GM18870 (cell line): ENCODE results near the gene ADAMTS17.

Source experiments
- ATAC-seq: cut with Tn5 transposase; IDR thresholded peaks from one replicate; pipeline ENCODE4 v1.9.1; 2021; ENCODE audit warnings: moderate library complexity; ENCODE audit not compliant: unreplicated experiment

ADAMTS17 gene

GRCh38 chr15:100143378-100143777, 198.4 kb downstream of the ADAMTS17 start:
- no peak for ATAC-seq

- no peak for ATAC-seq
These were observed 200.3 kb downstream of the ADAMTS17 start for GRCh38 chr15:100141311-100142001.

- no peak for ATAC-seq
These were observed 201.1 kb downstream of the ADAMTS17 start for GRCh38 chr15:100140527-100141308.

- no peak for ATAC-seq
These were observed 207.2 kb downstream of the ADAMTS17 start for GRCh38 chr15:100134586-100134985.

GRCh38 chr15:100134089-100134583, 207.6 kb downstream of the ADAMTS17 start:
- ATAC-seq: no peak

GRCh38 chr15:100133001-100133400, 208.8 kb downstream of the ADAMTS17 start:
- ATAC-seq: no peak

- no peak for ATAC-seq
These were observed 209.5 kb downstream of the ADAMTS17 start for GRCh38 chr15:100132309-100132708.

- ATAC-seq: no peak
These were observed 210.2 kb downstream of the ADAMTS17 start for GRCh38 chr15:100131321-100132224.

GRCh38 chr15:100129677-100130076, 212.1 kb downstream of the ADAMTS17 start:
- ATAC-seq: no peak

GRCh38 chr15:100125401-100126191, 216.2 kb downstream of the ADAMTS17 start:
- ATAC-seq: no peak

- ATAC-seq: no peak
These were observed 216.8 kb downstream of the ADAMTS17 start for GRCh38 chr15:100124936-100125335.

- no peak for ATAC-seq
These were observed 217.4 kb downstream of the ADAMTS17 start for GRCh38 chr15:100124361-100124760.

GRCh38 chr15:100123611-100124010, 218.2 kb downstream of the ADAMTS17 start:
- ATAC-seq: no peak

- ATAC-seq: no peak
These were observed 220.5 kb downstream of the ADAMTS17 start for GRCh38 chr15:100121285-100121684.

GRCh38 chr15:100120111-100120510, 221.7 kb downstream of the ADAMTS17 start:
- no peak for ATAC-seq

GRCh38 chr15:100118546-100118945, 223.2 kb downstream of the ADAMTS17 start:
- ATAC-seq: no peak

- no peak for ATAC-seq
These were observed 225.2 kb downstream of the ADAMTS17 start for GRCh38 chr15:100116416-100117190.

GRCh38 chr15:100115711-100116090, 226.1 kb downstream of the ADAMTS17 start:
- no peak for ATAC-seq

- no peak for ATAC-seq
These were observed 226.6 kb downstream of the ADAMTS17 start for GRCh38 chr15:100115066-100115710.
